GM12878 (cell line): ENCODE measurements around the gene SCRT2. TPM values are rescaled to one million over a fixed set of nuclear protein-coding genes. Genes with fewer than 3 reads are reported as not detected.

Experiments used
- ATAC-seq: fragments of 200-7000 bp; cut with Tn5 transposase; 3 replicates; pipeline ENCODE4 v1.9.1; 2020; ENCODE audit warnings: mild to moderate bottlenecking, moderate library complexity
- BruUV-seq: library from RNA; stranded (reverse); fragments of 400-500 nt; replicated peaks from 2 replicates; lab custom pipeline; 2021; lab: Mats Ljungman, UMichigan
- CTCF ChIA-PET: fragments of 300-600 bp; sonication (Branson Sonifier 250); formaldehyde crosslinking; extraction: SDS; loops from one replicate; lab custom pipeline; 2021; ENCODE audit warnings: inconsistent platforms; lab: Yijun Ruan, JAX
- POLR2A ChIA-PET: fragments of 350-600 bp; formaldehyde crosslinking; extraction: SDS; loops from one replicate; lab custom pipeline; 2021; ENCODE audit warnings: inconsistent platforms; lab: Charles Lee
- RAD21 ChIA-PET: fragments of 300-600 bp; sonication (Branson Sonifier 250); formaldehyde crosslinking; loops from one replicate; lab custom pipeline; 2023; ENCODE audit warnings: antibody characterized with exemption; ENCODE audit not compliant: unreplicated experiment; lab: Charles Lee
- SMC1A ChIA-PET: fragments of 300-600 bp; sonication (Branson Sonifier 250); formaldehyde crosslinking; loops from one replicate; lab custom pipeline; 2023; ENCODE audit not compliant: unreplicated experiment, uncharacterized antibody; lab: Charles Lee
- DNase-seq: peaks from one replicate; pipeline ENCODE4 v3.0.0-alpha.2; 2011; ENCODE audit warnings: low read depth, low spot score
- FAIRE-seq: peaks from 3 replicates; lab custom pipeline; 2011; peaks lifted over from hg19 to GRCh38; lab: Jason Lieb, UNC
- H2AFZ ChIP-seq: 2 replicates; pipeline ENCODE4 v1.6.0; 2011; ENCODE audit warnings: low read depth, low read length, control low read depth; ENCODE audit not compliant: control insufficient read depth
- H3K27ac ChIP-seq: 2 replicates; pipeline ENCODE4 v1.5.1; 2011; ENCODE audit warnings: control low read depth; ENCODE audit not compliant: control insufficient read depth, insufficient read depth
- H3K27me3 ChIP-seq, 2 experiments: replicated peaks in 1 of 2; 2 replicates each; pipeline versions ENCODE4 v1.6.0 to v1.6.1; 2011; ENCODE audit warnings: low read length in 1 of 2; ENCODE audit not compliant: control insufficient read depth in 2 of 2, insufficient read depth in 2 of 2
- H3K36me3 ChIP-seq, 2 experiments: 2 replicates each; pipeline ENCODE4 v1.5.1; 2011; ENCODE audit warnings: low read length in 1 of 2; ENCODE audit not compliant: control insufficient read depth in 2 of 2, insufficient read depth in 2 of 2
- H3K4me1 ChIP-seq: 2 replicates; pipeline ENCODE4 v1.6.1; 2011; ENCODE audit warnings: mild to moderate bottlenecking, low read length, moderate library complexity, mixed read lengths; ENCODE audit not compliant: control insufficient read depth, insufficient read depth
- H3K4me2 ChIP-seq: 2 replicates; pipeline ENCODE4 v1.6.0; 2011; ENCODE audit warnings: control low read depth; ENCODE audit not compliant: control insufficient read depth, insufficient read depth
- H3K4me3 ChIP-seq: fragments of 200-600 bp; sonication (generic); 2 replicates; pipeline ENCODE4 v1.5.1; 2016
- H3K79me2 ChIP-seq: 2 replicates; pipeline ENCODE4 v1.6.0; 2011; ENCODE audit warnings: low read length; ENCODE audit not compliant: control insufficient read depth, insufficient read depth
- H3K9ac ChIP-seq: 2 replicates; pipeline ENCODE4 v1.8.0; 2011; ENCODE audit warnings: low read length, control low read depth, mixed read lengths; ENCODE audit not compliant: control insufficient read depth, insufficient read depth
- H3K9me3 ChIP-seq: replicated peaks from 3 replicates; pipeline ENCODE4 v1.5.1; 2011; ENCODE audit warnings: mild to moderate bottlenecking, low read length; ENCODE audit not compliant: control insufficient read depth, insufficient read depth
- H4K20me1 ChIP-seq: 2 replicates; pipeline ENCODE4 v1.6.0; 2011; ENCODE audit not compliant: control insufficient read depth, insufficient read depth
- CTCF ChIP-seq, 3 experiments: IDR thresholded peaks in 2 of 3; conservative IDR thresholded peaks in 1 of 3; 2 replicates each; pipeline ENCODE4 v1.5.1; 2011; ENCODE audit warnings: low read depth in 3 of 3, low read length in 3 of 3, mild to moderate bottlenecking in 3 of 3, control low read depth in 2 of 3, moderate library complexity in 2 of 3, inconsistent platforms in 1 of 3, mixed read lengths in 1 of 3; ENCODE audit not compliant: control insufficient read depth in 2 of 3, insufficient read depth in 1 of 3; ENCODE audit errors: extremely low read depth in 1 of 3
- HDAC6 ChIP-seq: fragments of 200-600 bp; sonication (generic); IDR thresholded peaks from one replicate; pipeline ENCODE4 v1.8.0; 2017; ENCODE audit warnings: antibody characterized with exemption; ENCODE audit not compliant: unreplicated experiment
- WGBS: methylation state at CpG from one replicate; pipeline ENCODE4 v1.1.6; 2016; ENCODE audit warnings: low lambda C conversion rate; ENCODE audit not compliant: insufficient replicate concordance, insufficient coverage; ENCODE audit errors: missing lambda C conversion rate; 5-methylcytosine and 5-hydroxymethylcytosine counted together
- in situ Hi-C: fragments of 300-500 bp; cut with MboI; formaldehyde crosslinking; loops from 9 replicates; pipeline ENCODE4 v1.14.3; 2018; ENCODE audit warnings: mixed read lengths
- intact Hi-C: fragments of 100-400 bp; cut with micrococcal nuclease; formaldehyde crosslinking; loops from one replicate; pipeline ENCODE4 v1.14.2; 2022; ENCODE audit not compliant: unreplicated experiment
- polyA plus RNA-seq, 11 experiments: library from polyadenylated mRNA; depleted of rRNA in 4 of 11; unstranded in 6 of 11; stranded (reverse) in 5 of 11; fragments of >200 nt; fragmentation: Nextera tagmentation in 4 of 11; fragmentation: Illumina TruSeq in 1 of 11; extraction: Ambion mirVana in 4 of 11; extraction: Trizol in 1 of 11; gene quantifications; 1 replicate in 1 of 11; 2 replicates in 10 of 11; pipeline versions ENCODE4 v1.2.1 to v1.2.3, GENCODE V29; 2011 to 2016; ENCODE audit warnings: inconsistent platforms in 2 of 11, missing spikeins in 2 of 11, low read depth in 1 of 11
- total RNA-seq, 4 experiments: library from RNA; depleted of rRNA in 3 of 4; stranded (reverse); fragments of >200 nt in 3 of 4; fragmentation: Illumina TruSeq in 1 of 4; extraction: Trizol in 1 of 4; gene quantifications; 2 replicates each; pipeline versions ENCODE4 v1.2.1 to v1.2.3, GENCODE V29; 2013 to 2021

Gene SCRT2
- total and polyA plus RNA-seq, 10 of the 15 experiments (the other 5 are each of a cell fraction or from before 2014, with no cell fraction given), result not detected

DNA sequence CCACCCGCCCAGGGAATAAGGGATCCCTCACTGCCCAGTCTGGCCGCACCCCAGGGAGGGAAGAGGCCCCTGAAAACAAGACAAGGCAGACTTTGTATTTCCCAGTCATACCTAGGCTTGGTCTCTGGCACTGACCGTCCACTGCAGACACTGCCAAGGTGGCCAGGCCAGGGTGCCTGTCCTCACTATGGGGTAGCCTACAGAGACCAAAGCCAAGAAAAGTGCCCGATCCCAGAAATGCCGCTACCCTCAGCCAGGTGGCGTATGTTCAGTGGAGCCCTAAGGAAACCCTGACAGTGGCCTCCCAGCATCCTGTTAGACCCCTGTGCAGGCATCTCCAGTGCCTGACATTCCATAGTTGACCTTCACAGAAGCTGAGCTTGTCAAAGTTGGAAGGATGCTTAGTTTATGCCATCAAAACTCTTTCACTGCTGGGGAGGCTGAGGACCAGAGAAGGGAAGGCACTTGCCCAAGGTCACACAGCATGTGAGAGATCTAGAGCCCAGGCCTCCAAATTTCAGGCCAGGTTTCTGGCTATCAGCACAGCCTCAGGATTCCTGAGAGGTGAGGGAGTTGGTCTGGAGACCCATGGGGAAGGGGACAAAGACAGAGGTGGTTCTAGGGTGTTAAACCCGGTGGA lies 2.5 kb downstream of the SCRT2 start:
- in situ Hi-C loops, result no loop called here
- 18% methylated on average over 7 of the region's 7 CpGs for WGBS
- Histone ChIP-seq H3K4me3 (no peak overlapping the region), H3K9me3 (no peaks in the 10 kb centered on the region), H3K4me2 (no peak overlapping the region), H3K36me3 (no peaks in the 10 kb centered on the region), H4K20me1 (no peaks in the 10 kb centered on the region), H3K9ac (no peak overlapping the region), H3K27me3 (peaks cover 3 to 5% of the 10 kb centered on the region in 2 experiments; a peak in 3 of 4 replicates), H3K79me2 (no peaks in the 10 kb centered on the region), H2AFZ (no peak overlapping the region), H3K4me1 (peaks cover 4% of the 10 kb centered on the region; the same call in 1 of the 2 replicates), H3K27ac (no peak overlapping the region)
- intact Hi-C loops, result no loop called here
- DNase-seq (no peak), FAIRE-seq (no peak), ATAC-seq (no peak; the same call in 2 of the 3 replicates)
- ChIA-PET RAD21 (no interaction called here), SMC1A (no interaction called here), POLR2A (no interaction called here), CTCF (no interaction called here)
- TF ChIP-seq CTCF (IDR thresholded peaks at IDR 0.05 in 2 of 3, conservative IDR thresholded peaks at IDR 0.05 in 1 of 3; ENCODE audit: control insufficient read depth in 2 of 3, extremely low read depth in 1 of 3, insufficient read depth in 1 of 3, low read depth in 3 of 3, low read length in 3 of 3), result peak; percentile 13 to 28 (median 18); a peak in 3 of 6 replicates
- TF ChIP-seq HDAC6, result no peak
- BruUV-seq, result no TSS peak
